AML-193 (cell line): ENCODE measurements around the gene HTRA3.

Experiments
- DNase-seq, 2 experiments: peaks; one replicate each; lab custom pipeline; 2025; lab: John Stamatoyannopoulos, UW

HTRA3 gene

GRCh38 chr4:8247047-8247930 lies 22.3 kb upstream of the HTRA3 start:
- no peak for DNase-seq

GRCh38 chr4:8248091-8248490 lies 21.5 kb upstream of the HTRA3 start:
- DNase-seq = no peak

GRCh38 chr4:8250227-8250626 lies 19.3 kb upstream of the HTRA3 start:
- no peak for DNase-seq

GRCh38 chr4:8250637-8251036 lies 18.9 kb upstream of the HTRA3 start:
- no peak for DNase-seq

GRCh38 chr4:8251110-8251883 lies 18.3 kb upstream of the HTRA3 start:
- no peak for DNase-seq

- DNase-seq = no peak
Measured at GRCh38 chr4:8252301-8253173, 17.0 kb upstream of the HTRA3 start.

GRCh38 chr4:8254076-8254475 lies 15.5 kb upstream of the HTRA3 start:
- no peak for DNase-seq

- DNase-seq = no peak
Measured at GRCh38 chr4:8255698-8256441, 13.7 kb upstream of the HTRA3 start.

GRCh38 chr4:8257854-8258253 lies 11.7 kb upstream of the HTRA3 start:
- DNase-seq = no peak

- no peak for DNase-seq
Measured at GRCh38 chr4:8258552-8259212, 10.9 kb upstream of the HTRA3 start.

- DNase-seq = no peak
Measured at GRCh38 chr4:8259743-8260430, 9.7 kb upstream of the HTRA3 start.

- DNase-seq = no peak
Measured at GRCh38 chr4:8260656-8261111, 8.9 kb upstream of the HTRA3 start.

GRCh38 chr4:8261851-8262535 lies 7.6 kb upstream of the HTRA3 start:
- DNase-seq = no peak

GRCh38 chr4:8262637-8263322 lies 6.8 kb upstream of the HTRA3 start:
- DNase-seq = no peak

- no peak for DNase-seq
Measured at GRCh38 chr4:8263397-8263796, 6.2 kb upstream of the HTRA3 start.

GRCh38 chr4:8264106-8264505 lies 5.4 kb upstream of the HTRA3 start:
- DNase-seq = no peak

- no peak for DNase-seq
Measured at GRCh38 chr4:8265171-8265929, 4.2 kb upstream of the HTRA3 start.

GRCh38 chr4:8266088-8266487 lies 3.5 kb upstream of the HTRA3 start:
- DNase-seq = no peak
